ENCODE measurements around the gene PFAS. TPM values are rescaled to one million over a fixed set of nuclear protein-coding genes. Genes with fewer than 3 reads are reported as not detected.
A peak's percentile ranks its signal among the peaks of the same experiment; 100 is the strongest.
"Not testable (repeated sequence)": the region's sequence is repeated elsewhere in the genome, so short reads cannot be mapped to it uniquely, and the experiment has no call there.

Gene PFAS
- total RNA-seq, 2 experiments from 2014 or later: 47.2 to 56.8 TPM

DNA sequence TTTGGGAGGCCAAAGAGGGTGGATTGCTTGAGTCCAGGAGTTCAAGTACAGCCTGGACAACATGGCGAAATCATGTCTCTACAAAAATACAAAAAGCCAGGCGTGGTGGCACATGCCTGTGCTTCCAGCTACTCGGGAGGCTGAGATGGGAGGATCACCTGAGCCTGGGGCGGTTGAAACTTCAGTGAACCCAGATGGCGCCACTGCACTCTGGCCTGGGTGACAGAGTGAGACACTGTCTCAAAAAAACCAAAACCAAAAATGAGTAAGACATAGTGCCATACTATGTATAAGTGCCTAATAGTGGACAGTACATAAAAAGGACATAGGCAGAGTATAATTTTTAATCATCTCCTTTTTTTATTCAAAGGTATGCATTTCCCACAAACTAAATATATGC lies 5.3 kb upstream of the PFAS start:
- H3K9me3 Mint-ChIP-seq: no peaks in the 10 kb centered on the region
- DNase-seq: no peak
- peaks cover 18% of the 10 kb centered on the region for H3K36me3 Mint-ChIP-seq
- POLR2A ChIA-PET: interaction anchor here (1.9 to 6.3 kb wide), 2 partner anchors 19 to 71 kb away, joined by 7 to 149 read pairs; no protein-coding TSS in a partner anchor
- no peaks in the 10 kb centered on the region for H3K27me3 Mint-ChIP-seq
- peaks cover 24% of the 10 kb centered on the region for H3K4me1 Mint-ChIP-seq
- no peak overlapping the region for H3K4me3 Mint-ChIP-seq
- no peak overlapping the region for H3K27ac Mint-ChIP-seq
- ATAC-seq (ENCODE audit: low read depth): no peak

DNA sequence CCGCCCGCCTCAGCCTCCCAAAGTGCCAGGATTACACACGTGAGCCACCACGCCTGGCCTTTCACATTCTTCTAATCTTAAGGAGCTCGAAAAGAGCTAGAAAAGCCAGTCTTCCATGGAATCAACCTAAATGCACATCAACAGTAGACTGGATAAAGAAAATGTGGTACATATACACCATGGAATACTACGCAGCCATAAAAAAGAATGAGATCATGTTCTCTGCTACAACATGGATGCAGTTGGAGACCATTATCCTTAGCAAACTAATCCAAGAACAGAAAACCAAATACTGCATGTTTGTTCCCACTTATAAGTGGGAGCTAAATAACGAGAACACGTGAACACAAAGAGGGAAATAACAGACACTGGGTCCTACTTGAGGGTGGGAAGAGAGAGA lies 4.3 kb upstream of the PFAS start:
- H3K27ac Mint-ChIP-seq: no peak overlapping the region
- no peak overlapping the region for H3K4me3 Mint-ChIP-seq
- POLR2A ChIA-PET: interaction anchor here (1.9 to 6.3 kb wide), 2 partner anchors 20 to 71 kb away, joined by 7 to 149 read pairs; no protein-coding TSS in a partner anchor
- H3K4me1 Mint-ChIP-seq: peaks cover 26% of the 10 kb centered on the region
- no peaks in the 10 kb centered on the region for H3K9me3 Mint-ChIP-seq
- no peak for ATAC-seq (ENCODE audit: low read depth)
- DNase-seq: no peak
- peaks cover 16% of the 10 kb centered on the region for H3K36me3 Mint-ChIP-seq
- no peaks in the 10 kb centered on the region for H3K27me3 Mint-ChIP-seq

DNA sequence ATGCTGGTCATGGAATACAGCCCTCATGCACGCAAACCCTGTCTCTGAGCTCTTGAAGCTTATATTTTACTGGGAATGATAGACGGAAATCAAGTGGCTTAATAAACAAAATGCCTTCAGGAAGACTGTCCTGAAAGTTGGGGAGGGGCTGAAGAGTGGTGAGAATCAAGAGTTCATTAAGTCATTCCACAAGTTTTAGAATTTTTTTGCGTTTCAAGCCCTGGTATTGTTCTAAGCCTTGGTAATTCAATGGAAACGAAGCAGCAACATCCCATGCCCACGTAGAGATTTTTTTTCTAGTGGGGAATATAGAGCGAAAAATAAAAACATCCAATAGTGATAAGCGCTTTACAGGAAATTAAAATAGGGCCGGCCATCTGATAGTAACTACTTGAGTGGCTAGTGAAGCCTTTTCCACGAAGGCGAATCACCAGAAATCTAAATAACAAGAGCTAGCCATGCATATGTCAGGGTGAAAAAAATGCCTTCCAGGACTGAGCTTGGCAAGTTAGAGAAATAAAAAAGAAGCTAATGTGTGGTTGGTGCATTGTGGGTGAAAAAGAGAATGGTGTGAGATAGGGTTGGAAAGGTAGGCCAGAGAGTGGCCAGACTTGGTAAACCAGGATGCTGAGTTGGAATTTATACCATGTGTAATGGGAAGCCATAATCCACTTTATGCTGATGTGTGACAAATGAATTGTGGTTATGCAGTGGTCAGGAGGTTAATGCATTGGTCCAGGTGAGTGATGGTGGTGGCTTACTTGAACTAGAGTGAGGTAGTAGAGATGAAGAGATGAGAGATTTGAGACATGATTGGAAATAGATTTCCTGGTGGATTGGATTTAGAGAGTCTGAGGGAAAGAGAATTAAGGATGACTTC lies 772 bp downstream of the PFAS start:
- Mint-ChIP-seq H3K27ac (peak overlapping the region; percentile 99), H3K4me1 (peaks cover 26% of the 10 kb centered on the region), H3K9me3 (no peaks in the 10 kb centered on the region), H3K36me3 (peaks cover 15% of the 10 kb centered on the region), H3K27me3 (no peaks in the 10 kb centered on the region), H3K4me3 (peak overlapping the region; percentile 99)
- DNase-seq (no peak), ATAC-seq (ENCODE audit: low read depth) (no peak)
- POLR2A ChIA-PET: interaction anchor here (0.9 to 6.3 kb wide), 9 partner anchors 25 to 99 kb away, joined by 3 to 149 read pairs (median 31); partner anchors contain the start of genes AURKB, RANGRF, SLC25A35 and TMEM107

DNA sequence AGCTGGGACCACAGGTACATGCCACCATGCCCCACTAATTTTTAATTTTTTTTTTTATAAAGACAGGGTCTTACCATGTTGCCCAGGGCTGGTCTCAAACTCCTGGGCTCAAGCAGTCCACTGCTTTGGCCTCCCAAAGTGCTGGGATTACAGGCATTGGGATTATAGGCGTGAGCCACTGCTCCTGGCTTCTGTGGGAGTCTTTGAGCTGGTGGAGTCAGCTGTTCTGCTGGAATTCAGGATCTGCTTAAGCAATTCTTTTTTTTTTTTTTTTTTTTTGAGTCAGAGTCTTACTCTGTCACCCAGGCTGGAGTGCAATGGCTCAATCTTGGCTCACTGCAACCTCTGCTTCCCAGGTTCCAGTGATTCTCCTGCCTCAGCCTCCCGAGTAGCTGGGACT lies 2.3 kb downstream of the PFAS start:
- not testable (repeated sequence) for H3K27ac Mint-ChIP-seq; H3K4me3 Mint-ChIP-seq; DNase-seq; H3K36me3 Mint-ChIP-seq; ATAC-seq (ENCODE audit: low read depth); H3K27me3 Mint-ChIP-seq; H3K9me3 Mint-ChIP-seq
- POLR2A ChIA-PET: interaction anchor here (0.8 kb wide), 1 partner anchor 44 kb away, joined by 3 read pairs; the partner anchor contains the start of gene SLC25A35
- H3K4me1 Mint-ChIP-seq: peaks cover 16% of the 10 kb centered on the region

DNA sequence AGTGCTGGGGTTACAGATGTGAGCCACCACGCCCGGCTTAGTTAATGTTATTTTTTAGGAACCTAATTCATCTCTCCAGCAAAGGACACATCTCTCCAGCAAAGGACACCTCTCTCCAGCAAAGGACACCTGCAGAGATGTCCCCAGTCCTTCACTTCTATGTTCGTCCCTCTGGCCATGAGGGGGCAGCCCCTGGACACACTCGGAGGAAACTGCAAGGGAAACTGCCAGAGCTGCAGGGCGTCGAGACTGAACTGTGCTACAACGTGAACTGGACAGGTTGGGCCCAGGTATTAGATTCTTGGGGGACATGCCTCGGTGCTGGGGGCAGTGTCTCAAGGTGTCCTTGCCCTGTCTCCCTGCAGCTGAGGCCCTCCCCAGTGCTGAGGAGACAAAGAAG lies 4.7 kb downstream of the PFAS start:
- H3K9me3 Mint-ChIP-seq: no peaks in the 10 kb centered on the region
- POLR2A ChIA-PET: no interaction called here
- ATAC-seq (ENCODE audit: low read depth): no peak

DNA sequence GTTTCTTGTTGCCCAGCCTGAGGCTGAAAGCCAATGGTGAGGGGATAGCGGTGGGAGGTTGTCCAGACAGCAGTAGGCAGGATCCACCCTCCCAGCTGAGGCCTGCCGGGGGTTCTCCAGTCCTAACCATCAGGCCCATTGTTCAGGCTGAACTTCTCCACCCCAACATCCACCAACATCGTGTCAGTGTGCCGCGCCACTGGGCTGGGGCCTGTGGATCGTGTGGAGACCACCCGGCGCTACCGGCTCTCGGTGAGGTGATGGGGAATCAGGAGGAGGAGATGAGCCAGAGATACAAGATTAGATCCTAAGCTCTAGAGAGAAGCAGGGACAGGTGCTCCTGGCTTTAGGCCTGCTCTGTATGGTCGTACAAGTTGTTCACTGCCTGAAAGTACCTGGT lies 5.8 kb downstream of the PFAS start:
- POLR2A ChIA-PET: no interaction called here
- Mint-ChIP-seq H3K4me1 (peaks cover 8% of the 10 kb centered on the region), H3K4me3 (no peak overlapping the region), H3K27ac (no peak overlapping the region), H3K9me3 (no peaks in the 10 kb centered on the region), H3K36me3 (peaks cover 7% of the 10 kb centered on the region), H3K27me3 (no peaks in the 10 kb centered on the region)
- DNase-seq (no peak), ATAC-seq (ENCODE audit: low read depth) (no peak)

More for the DNA sequence above, 4.7 kb downstream of the PFAS start:
- H3K27ac Mint-ChIP-seq: no peak overlapping the region
- H3K27me3 Mint-ChIP-seq: no peaks in the 10 kb centered on the region
- no peak for DNase-seq
- no peak overlapping the region for H3K4me3 Mint-ChIP-seq
- peaks cover 12% of the 10 kb centered on the region for H3K4me1 Mint-ChIP-seq
- H3K36me3 Mint-ChIP-seq: peaks cover 7% of the 10 kb centered on the region

DNA sequence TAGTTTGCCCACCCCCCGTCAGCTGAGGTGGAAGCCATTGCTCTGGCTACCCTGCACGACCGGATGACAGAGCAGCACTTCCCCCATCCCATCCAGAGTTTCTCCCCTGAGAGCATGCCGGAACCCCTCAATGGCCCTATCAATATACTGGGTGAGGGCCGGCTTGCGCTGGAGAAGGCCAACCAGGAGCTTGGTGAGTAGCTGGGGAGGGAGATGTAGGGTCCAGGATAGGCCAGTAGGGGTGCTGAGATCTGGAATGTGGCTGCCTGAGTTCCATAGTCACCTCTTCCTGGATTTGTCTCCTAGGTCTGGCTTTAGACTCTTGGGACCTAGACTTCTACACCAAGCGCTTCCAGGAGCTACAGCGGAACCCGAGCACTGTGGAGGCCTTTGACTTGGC lies 6.4 kb downstream of the PFAS start:
- H3K27ac Mint-ChIP-seq: no peak overlapping the region
- no peak for ATAC-seq (ENCODE audit: low read depth)
- no peaks in the 10 kb centered on the region for H3K27me3 Mint-ChIP-seq
- H3K36me3 Mint-ChIP-seq: peaks cover 5% of the 10 kb centered on the region
- H3K4me1 Mint-ChIP-seq: peaks cover 2% of the 10 kb centered on the region
- POLR2A ChIA-PET: interaction anchor here (0.7 kb wide), 1 partner anchor 594 kb away, joined by 3 read pairs; no protein-coding TSS in a partner anchor
- DNase-seq: no peak
- H3K4me3 Mint-ChIP-seq: no peak overlapping the region
- no peaks in the 10 kb centered on the region for H3K9me3 Mint-ChIP-seq

DNA sequence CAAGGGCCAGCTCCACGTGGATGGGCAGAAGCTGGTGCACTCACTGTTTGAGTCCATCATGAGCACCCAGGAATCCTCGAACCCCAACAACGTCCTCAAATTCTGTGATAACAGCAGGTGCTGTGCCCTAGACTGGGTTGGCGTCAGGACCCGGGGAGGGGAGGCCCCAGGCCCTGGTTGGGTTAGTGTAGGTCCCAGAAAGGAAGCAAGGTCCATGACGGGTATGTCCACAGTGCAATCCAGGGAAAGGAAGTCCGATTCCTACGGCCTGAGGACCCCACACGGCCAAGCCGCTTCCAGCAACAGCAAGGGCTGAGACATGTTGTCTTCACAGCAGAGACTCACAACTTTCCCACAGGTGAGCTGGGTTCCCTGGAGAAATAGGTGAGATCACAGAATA lies 7.2 kb downstream of the PFAS start:
- Mint-ChIP-seq H3K36me3 (peaks cover 9% of the 10 kb centered on the region), H3K27ac (no peak overlapping the region), H3K4me3 (no peak overlapping the region), H3K9me3 (no peaks in the 10 kb centered on the region), H3K4me1 (no peaks in the 10 kb centered on the region), H3K27me3 (no peaks in the 10 kb centered on the region)
- no peak for DNase-seq
- no peak for ATAC-seq (ENCODE audit: low read depth)
- POLR2A ChIA-PET: no interaction called here

DNA sequence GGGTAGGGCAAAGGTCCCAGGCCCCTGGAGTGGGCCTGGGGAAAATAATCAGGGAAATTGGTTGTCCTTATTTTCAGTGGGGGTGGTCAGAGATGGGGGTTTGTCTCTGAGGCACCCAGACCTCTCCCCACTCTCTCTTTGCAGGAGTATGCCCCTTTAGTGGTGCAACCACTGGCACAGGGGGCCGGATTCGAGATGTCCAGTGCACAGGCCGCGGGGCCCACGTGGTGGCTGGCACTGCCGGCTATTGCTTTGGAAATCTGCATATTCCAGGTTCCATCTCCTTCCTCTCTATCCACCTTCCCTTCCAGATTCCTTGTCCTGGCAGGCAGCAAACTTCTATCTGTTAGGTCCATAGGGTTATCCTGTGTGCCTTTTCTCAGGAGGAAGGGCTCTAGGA lies 7.6 kb downstream of the PFAS start:
- Mint-ChIP-seq H3K36me3 (peaks cover 9% of the 10 kb centered on the region), H3K27ac (no peak overlapping the region), H3K4me1 (no peaks in the 10 kb centered on the region), H3K27me3 (no peaks in the 10 kb centered on the region), H3K4me3 (no peak overlapping the region), H3K9me3 (no peaks in the 10 kb centered on the region)
- POLR2A ChIA-PET: no interaction called here
- no peak for DNase-seq
- no peak for ATAC-seq (ENCODE audit: low read depth)

DNA sequence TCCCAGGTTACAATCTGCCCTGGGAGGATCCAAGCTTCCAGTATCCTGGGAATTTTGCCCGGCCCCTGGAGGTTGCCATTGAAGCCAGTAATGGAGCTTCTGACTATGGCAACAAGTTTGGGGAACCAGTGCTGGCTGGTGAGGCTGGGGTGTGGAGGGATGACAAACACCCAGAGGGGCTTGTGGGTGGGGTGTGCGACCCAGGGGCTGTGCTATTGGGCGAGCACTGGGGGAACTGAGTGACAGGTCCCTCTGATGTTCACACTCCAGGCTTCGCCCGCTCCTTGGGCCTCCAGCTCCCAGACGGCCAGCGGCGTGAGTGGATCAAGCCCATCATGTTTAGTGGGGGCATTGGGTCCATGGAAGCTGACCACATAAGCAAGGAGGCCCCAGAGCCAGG lies 8.7 kb downstream of the PFAS start:
- Mint-ChIP-seq H3K4me3 (no peak overlapping the region), H3K27me3 (no peaks in the 10 kb centered on the region), H3K4me1 (no peaks in the 10 kb centered on the region), H3K36me3 (peaks cover 13% of the 10 kb centered on the region), H3K9me3 (no peaks in the 10 kb centered on the region), H3K27ac (no peak overlapping the region)
- POLR2A ChIA-PET: no interaction called here
- ATAC-seq (ENCODE audit: low read depth) (no peak), DNase-seq (no peak)

DNA sequence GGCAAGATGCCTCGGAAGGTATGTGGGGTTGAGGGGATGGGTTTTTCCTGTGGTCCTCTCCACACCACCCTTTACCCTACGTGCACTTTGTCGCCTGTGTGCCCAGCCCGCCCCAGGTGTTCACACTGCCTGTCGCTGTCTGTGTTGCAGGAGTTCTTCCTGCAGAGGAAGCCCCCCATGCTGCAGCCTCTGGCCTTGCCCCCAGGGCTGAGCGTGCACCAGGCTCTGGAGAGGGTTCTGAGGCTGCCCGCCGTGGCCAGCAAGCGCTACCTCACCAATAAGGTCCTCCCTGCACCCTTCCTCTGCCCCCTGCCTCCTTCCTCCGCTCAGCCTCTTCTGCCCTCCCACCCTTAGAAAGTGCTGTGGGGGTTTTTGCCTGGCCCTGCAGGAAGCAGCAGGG lies 15.2 kb downstream of the PFAS start:
- Mint-ChIP-seq H3K4me3 (no peak overlapping the region), H3K4me1 (no peaks in the 10 kb centered on the region), H3K27me3 (no peaks in the 10 kb centered on the region), H3K9me3 (no peaks in the 10 kb centered on the region), H3K27ac (no peak overlapping the region), H3K36me3 (peaks cover 14% of the 10 kb centered on the region)
- POLR2A ChIA-PET: no interaction called here
- no peak for DNase-seq
- no peak for ATAC-seq (ENCODE audit: low read depth)

DNA sequence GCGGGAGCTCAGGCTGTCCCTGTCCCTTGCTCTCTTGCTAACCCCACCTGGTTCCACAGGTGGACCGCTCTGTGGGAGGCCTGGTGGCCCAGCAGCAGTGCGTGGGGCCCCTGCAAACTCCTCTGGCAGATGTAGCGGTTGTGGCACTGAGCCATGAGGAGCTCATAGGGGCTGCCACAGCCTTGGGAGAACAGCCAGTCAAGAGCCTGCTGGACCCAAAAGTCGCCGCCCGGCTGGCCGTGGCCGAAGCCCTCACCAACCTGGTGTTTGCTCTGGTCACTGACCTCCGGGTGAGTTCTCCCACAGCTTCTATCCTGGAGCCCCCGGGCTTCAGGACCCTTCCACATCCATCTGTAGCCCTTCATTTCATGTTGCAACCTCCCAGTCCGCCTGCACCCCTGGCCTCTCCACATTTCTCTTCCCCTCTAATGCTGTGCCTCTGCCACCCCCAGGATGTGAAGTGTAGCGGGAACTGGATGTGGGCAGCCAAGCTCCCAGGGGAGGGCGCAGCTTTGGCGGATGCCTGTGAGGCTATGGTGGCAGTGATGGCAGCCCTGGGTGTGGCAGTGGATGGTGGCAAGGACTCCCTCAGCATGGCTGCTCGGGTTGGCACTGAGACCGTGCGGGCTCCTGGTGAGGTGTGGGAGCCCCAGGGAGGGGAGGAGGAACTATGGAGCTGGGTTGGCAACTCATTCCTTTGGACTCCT lies 15.9 kb downstream of the PFAS start:
- POLR2A ChIA-PET: no interaction called here
- no peak for ATAC-seq (ENCODE audit: low read depth)
- no peaks in the 10 kb centered on the region for H3K4me1 Mint-ChIP-seq
- no peaks in the 10 kb centered on the region for H3K27me3 Mint-ChIP-seq
- H3K4me3 Mint-ChIP-seq: no peak overlapping the region
- no peak overlapping the region for H3K27ac Mint-ChIP-seq
- peaks cover 14% of the 10 kb centered on the region for H3K36me3 Mint-ChIP-seq
- DNase-seq: no peak
- H3K9me3 Mint-ChIP-seq: no peaks in the 10 kb centered on the region

DNA sequence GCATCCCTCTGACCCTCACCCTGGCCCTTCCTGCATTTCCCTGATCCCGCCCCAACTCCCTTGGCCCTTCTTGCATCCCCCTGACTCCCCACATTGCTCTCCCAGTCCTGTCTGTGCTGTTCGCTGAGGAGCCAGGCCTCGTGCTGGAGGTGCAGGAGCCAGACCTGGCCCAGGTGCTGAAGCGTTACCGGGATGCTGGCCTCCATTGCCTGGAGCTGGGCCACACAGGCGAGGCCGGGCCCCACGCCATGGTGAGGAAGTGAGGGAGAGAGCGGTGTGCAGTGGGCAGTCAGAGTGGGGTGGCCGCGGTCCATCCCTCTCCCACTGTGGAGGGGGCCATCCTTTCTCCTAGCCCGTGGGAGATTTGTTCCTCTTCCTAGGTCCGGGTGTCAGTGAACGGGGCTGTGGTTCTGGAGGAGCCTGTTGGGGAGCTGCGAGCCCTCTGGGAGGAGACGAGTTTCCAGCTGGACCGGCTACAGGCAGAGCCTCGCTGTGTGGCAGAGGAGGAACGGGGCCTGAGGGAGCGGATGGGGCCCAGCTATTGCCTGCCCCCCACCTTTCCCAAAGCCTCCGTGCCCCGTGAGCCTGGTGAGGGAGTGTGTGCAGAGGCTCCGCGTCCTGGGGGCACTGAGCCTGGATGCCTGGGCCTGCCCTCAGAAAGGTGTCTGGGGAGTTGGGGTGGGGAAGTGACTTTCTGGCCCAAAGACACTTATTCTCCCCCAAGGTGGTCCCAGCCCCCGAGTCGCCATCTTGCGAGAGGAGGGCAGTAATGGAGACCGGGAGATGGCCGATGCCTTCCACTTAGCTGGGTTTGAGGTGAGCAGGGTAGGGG lies 17.8 kb downstream of the PFAS start:
- POLR2A ChIA-PET: no interaction called here
- Mint-ChIP-seq H3K27me3 (no peaks in the 10 kb centered on the region), H3K27ac (no peak overlapping the region), H3K9me3 (no peaks in the 10 kb centered on the region), H3K36me3 (peaks cover 12% of the 10 kb centered on the region), H3K4me3 (no peak overlapping the region), H3K4me1 (no peaks in the 10 kb centered on the region)
- ATAC-seq (ENCODE audit: low read depth): no peak
- DNase-seq: no peak
